AG04449 (cell line): ENCODE data around the gene ECPAS.
"Not testable (repeated sequence)": the region's sequence is repeated elsewhere in the genome, so short reads cannot be mapped to it uniquely, and the experiment has no call there.

Source experiments
- CTCF ChIA-PET: fragments of 350-600 bp; formaldehyde crosslinking; extraction: SDS; loops from one replicate; lab custom pipeline; 2021; ENCODE audit warnings: antibody characterized with exemption; lab: Yijun Ruan, JAX
- POLR2A ChIA-PET: fragments of 400-600, 350-600 bp; formaldehyde crosslinking; extraction: SDS; loops from one replicate; lab custom pipeline; 2020; ENCODE audit warnings: antibody characterized with exemption, inconsistent platforms; lab: Yijun Ruan, JAX
- DNase-seq: peaks from one replicate; pipeline ENCODE4 v3.0.0-alpha.2; 2010; ENCODE audit warnings: low read depth, low spot score
- H3K4me3 ChIP-seq: 2 replicates; pipeline ENCODE4 v1.5.1; 2011; ENCODE audit warnings: low read depth, mild to moderate bottlenecking, control low read depth, low read length
- CTCF ChIP-seq: IDR thresholded peaks from one replicate; pipeline ENCODE4 v1.5.1; 2011; ENCODE audit warnings: mild to moderate bottlenecking, moderate library complexity, low read length, control low read depth, inconsistent platforms; ENCODE audit not compliant: insufficient read depth; ENCODE audit errors: missing control alignments

Gene ECPAS

DNA sequence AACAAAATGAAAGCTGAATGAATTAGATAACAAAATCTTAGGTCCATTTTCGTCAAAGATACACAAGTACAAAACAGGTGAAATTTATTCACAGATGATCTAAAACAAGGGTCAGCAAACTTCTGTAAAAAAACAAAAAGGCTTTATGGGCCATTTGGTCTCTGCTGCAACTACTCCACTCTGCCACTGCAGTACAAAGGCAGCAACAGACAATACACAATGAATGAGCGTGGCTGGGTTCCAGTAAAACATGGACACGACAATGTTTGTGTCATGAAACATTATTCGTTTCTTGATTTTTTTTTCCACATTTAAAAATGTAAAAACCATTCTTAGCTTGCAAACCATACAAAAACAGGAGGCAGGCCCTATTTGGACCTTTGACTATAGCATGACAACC lies 71.9 kb downstream of the ECPAS start:
- ChIA-PET CTCF (interaction anchor here (1.3 to 1.6 kb wide), 2 partner anchors 9 to 19 kb away, joined by 3 read pairs; no protein-coding TSS in a partner anchor), POLR2A (no interaction called here)

DNA sequence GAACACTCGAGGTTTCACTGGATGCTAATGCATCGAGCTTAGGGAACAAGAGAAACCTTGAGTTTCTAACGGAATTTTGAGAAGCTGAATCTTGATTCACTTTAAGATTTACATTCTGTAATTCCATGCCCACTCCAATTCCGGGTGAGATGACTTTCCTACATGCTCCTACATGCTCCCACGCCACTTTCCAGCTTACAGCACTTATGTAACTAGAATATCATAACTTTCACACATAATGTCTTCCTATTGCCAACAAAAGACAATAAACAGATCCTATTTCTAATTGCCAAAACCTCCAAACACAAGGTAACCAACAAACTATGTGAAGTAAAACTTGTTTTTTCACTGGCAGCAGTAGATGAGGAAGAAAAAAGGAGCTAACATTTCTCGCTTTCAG lies 72.9 kb downstream of the ECPAS start:
- no peak for TF ChIP-seq CTCF
- no peak for DNase-seq
- POLR2A ChIA-PET, result no interaction called here
- CTCF ChIA-PET, result interaction anchor here (1.6 to 3.0 kb wide), 2 partner anchors 13 to 18 kb away, joined by 3 to 10 read pairs; no protein-coding TSS in a partner anchor
- H3K4me3 ChIP-seq, result no peak overlapping the region

More for the DNA sequence above, 71.9 kb downstream of the ECPAS start:
- DNase-seq, result no peak
- no peak overlapping the region for H3K4me3 ChIP-seq
- TF ChIP-seq CTCF, result no peak

- POLR2A ChIA-PET, result no interaction called here
- TF ChIP-seq CTCF, result no peak
These were observed 76.4 kb downstream of the ECPAS start for GRCh38 chr9:111407813-111408212.

GRCh38 chr9:111405701-111406100 lies 78.5 kb downstream of the ECPAS start:
- ChIA-PET CTCF (no interaction called here), POLR2A (no interaction called here)
- DNase-seq, result no peak
- no peak for TF ChIP-seq CTCF
- no peak overlapping the region for H3K4me3 ChIP-seq

More at GRCh38 chr9:111407813-111408212, 76.4 kb downstream of the ECPAS start:
- CTCF ChIA-PET, result no interaction called here
- DNase-seq, result no peak
- H3K4me3 ChIP-seq, result no peak overlapping the region

- DNase-seq, POLR2A ChIA-PET, H3K4me3 ChIP-seq: not testable (repeated sequence)
- CTCF ChIA-PET, result interaction anchor here (1.5 kb wide), 1 partner anchor 19 kb away, joined by 3 read pairs; no protein-coding TSS in a partner anchor
These were observed 82.7 kb downstream of the ECPAS start for GRCh38 chr9:111401486-111401885.

GRCh38 chr9:111400564-111400898 lies 83.7 kb downstream of the ECPAS start:
- TF ChIP-seq CTCF, result no peak
- ChIA-PET POLR2A (no interaction called here), CTCF (interaction anchor here (0.7 to 1.5 kb wide), 2 partner anchors 20 to 39 kb away, joined by 3 read pairs; no protein-coding TSS in a partner anchor)
- H3K4me3 ChIP-seq, result no peak overlapping the region
- no peak for DNase-seq

- ChIA-PET CTCF (interaction anchor here (0.7 to 3.2 kb wide), 3 partner anchors 10 to 38 kb away, joined by 3 to 10 read pairs (median 3); no protein-coding TSS in a partner anchor), POLR2A (no interaction called here)
- TF ChIP-seq CTCF, result peak; percentile 8
- H3K4me3 ChIP-seq, result no peak overlapping the region
- no peak for DNase-seq
These were observed 84.2 kb downstream of the ECPAS start for GRCh38 chr9:111399772-111400563.
